Suppressor macrophage treated with lipopolysaccharide for 4 hours (primary cell): ENCODE measurements around the gene CTSO.
"Not testable (repeated sequence)": the region's sequence is repeated elsewhere in the genome, so short reads cannot be mapped to it uniquely, and the experiment has no call there.

ENCODE experiments used
- DNase-seq: peaks from one replicate; pipeline ENCODE4 v3.0.0-alpha.2; 2020

Gene CTSO

DNA sequence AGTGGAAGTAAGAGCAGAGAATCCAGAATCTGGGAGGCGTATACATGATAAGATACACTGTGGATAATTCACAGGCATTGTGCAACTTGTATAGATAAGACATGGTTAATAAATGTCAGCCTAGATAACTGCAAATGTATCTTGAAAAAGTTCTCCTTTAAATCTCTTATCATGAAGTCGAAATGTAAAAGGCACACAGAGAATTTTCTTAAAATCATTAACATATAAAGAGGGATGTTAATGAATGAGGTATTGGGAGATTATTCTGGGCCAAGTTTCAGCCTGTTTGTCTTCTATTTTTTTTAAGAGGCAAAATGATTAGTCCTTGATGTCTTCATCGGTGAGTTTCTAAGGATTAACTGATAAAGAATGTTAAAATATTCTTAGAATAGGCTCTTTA is 49.3 kb downstream of the CTSO start:
- no peak for DNase-seq

- no peak for DNase-seq
Measured at GRCh38 chr4:155903453-155903852, 50.2 kb downstream of the CTSO start, which contains the start of gene TDO2. TDO2 (plus strand) TSS chr4:155903696; CDS start chr4:155903759, 63 bp downstream.

DNA sequence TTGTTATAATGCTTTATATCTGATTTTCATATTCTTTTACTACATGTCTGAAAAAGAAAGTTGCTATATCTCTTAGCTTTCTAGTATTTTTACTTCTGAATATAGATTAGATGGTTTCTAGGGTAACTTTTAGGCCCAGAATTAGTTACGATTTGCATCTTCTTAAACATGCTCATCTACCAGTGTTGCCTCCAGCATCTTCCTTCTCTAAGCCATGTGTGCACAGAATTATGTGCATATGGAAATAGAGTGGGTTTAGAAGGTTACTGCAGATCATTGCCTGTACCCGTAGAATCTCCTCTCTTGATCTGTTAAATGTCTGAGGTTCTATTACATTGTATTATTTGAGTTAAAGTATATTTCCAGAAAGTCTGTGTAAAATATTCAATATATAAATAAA is 52.7 kb downstream of the CTSO start:
- DNase-seq, result no peak

DNA sequence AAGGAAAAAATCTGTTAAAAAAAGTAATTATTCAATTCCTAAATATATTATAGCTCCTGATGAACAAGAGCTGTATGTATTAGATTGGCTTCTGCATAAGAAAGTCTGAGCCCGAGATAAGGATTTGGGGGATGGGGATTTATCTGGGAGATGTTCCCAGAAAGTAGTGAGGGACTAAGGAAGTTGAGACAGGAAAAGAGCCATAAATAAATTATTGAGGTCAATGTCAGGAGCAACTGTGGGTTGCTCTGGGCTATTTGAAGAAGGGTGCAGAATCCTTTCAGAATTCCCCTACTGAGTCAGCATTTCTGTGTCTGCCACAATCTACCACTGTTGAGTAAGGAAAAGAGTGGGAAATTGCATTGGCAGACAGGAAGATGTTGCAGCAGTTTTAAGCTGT is 53.3 kb downstream of the CTSO start:
- DNase-seq, result no peak

GRCh38 chr4:155899891-155900290 is 53.8 kb downstream of the CTSO start:
- no peak for DNase-seq

- DNase-seq, result not testable (repeated sequence)
Measured at GRCh38 chr4:155898371-155898770, 55.3 kb downstream of the CTSO start.

DNA sequence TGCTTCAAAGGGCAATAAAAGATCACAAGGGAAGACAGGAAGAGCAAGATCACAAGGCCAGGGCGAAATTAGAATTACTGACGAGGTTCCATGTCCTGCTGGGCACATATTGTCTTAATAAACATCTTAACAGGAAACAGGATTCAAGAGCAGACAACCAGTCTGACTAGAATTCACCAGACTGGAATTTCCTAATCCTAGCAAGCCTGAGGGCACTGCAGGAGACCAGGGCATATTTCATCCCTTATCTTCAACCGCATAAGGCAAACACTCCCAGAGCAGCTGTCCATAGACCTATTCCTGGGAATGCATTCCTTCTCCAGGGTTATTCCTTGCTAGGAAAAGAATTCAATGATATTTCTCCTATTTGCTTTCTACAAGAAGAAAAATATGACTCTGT is 62.6 kb downstream of the CTSO start:
- DNase-seq, result no peak

DNA sequence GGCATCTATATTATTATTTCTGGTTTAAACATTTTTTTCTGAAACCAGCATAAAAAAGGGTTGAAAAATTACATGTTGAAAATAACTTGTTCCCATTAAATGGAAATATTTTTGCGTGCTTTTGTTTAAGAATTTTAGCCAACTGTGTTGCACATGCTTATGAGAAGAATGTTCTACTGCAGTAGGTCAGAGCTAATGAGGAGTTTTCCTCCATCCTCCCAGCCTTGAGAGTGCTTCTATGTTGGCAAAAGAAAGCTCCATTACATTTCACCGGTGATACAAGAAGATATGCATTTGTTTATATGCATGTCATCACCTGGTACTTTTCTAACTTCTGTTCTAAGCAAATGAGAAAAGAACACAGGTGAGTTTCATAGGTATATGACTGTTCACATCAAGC is 63.7 kb downstream of the CTSO start:
- DNase-seq, result no peak

- DNase-seq, result peak; percentile 44
Measured at GRCh38 chr4:155889031-155889793, 64.5 kb downstream of the CTSO start.

DNA sequence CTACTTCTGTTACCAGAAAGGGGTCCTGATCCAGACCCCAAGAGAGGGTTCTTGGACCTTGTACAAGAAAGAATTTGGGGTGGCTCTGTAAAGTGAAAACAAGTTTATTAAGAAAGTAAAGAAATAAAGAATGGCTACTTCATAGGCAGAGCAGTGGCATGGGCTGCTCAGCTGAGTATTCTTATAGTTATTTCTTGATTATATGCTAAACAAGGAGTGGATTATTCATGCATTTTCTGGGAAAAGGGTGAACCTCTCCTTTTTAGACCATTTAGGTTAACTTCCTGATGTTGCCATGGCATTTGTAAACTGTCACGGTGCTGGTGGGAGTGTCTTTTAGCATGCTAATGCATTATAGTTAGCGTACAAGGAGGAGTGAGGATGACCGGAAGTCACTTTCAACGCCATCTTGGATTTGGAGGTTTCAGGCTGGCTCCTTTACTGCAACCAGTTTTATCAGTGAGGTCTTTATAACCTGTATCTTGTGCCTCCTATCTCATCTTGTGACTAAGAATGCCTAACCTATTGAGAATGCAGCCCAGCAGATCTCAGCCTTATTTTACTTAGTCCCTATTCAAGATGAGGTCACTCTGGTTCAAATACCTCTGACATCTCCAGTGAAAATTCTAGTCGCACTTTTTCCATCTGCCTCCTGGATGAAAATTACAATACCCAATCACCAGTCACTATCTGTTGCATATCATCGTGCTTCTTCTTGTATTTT is 65.7 kb downstream of the CTSO start:
- no peak for DNase-seq

GRCh38 chr4:155887045-155887444 is 66.6 kb downstream of the CTSO start:
- DNase-seq, result no peak

DNA sequence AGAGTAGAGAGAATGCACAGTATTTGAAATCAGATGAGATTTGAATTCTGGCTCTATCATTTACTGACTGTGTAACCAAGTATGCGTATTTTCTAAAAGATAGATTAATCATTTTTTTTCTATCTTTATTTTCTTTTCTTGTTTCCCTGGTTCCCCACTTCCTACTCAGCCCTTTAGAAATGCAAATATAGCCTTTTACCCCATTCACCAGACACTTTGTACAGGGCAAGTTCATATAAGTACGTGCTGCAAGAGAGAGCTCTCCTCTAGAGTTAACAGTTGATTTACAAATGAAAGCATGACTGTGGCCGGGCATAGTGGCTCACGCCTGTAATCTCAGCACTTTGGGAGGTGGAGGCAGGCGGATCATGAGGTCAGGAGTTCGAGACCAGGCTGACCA is 68.0 kb downstream of the CTSO start:
- no peak for DNase-seq

DNA sequence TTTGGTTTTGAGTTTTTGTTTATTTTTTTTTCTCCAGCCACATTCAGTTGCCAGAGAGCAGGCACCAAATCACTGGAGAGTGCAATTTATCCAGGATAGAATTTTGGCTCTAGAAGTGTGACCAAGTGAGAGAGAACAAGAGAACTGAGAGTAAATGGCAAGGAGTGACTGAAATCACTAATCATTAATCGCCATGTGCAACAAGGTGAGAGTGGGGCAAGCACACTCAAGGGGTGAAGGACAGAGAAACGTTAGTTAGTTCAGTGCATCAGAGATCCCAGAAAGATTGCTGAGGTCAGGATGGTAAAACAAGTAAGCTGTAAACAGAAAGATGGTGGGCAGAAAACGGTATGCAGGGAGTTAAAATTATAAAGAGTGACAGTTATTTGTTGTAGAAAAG is 69.8 kb downstream of the CTSO start:
- no peak for DNase-seq

GRCh38 chr4:155881555-155881954 is 72.1 kb downstream of the CTSO start:
- DNase-seq, result no peak

DNA sequence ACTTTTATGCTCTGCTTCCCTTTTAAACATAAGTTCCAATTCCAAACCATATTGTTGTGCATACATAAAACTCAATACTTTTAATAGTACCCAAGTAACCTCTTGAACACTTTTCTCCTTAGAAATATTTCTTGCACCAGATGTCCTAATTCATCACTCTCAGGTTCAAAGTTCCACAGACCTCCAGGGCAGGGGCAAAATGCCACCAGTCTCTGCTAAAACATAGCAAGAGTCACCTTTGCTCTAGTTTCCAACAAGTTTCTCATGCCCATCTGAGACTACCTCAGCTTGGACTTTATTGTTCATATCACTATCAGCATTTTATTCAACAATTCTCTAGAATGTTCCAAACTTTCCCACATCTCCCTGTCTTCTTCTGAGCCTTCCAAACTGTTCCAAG is 73.9 kb downstream of the CTSO start:
- DNase-seq, result no peak

DNA sequence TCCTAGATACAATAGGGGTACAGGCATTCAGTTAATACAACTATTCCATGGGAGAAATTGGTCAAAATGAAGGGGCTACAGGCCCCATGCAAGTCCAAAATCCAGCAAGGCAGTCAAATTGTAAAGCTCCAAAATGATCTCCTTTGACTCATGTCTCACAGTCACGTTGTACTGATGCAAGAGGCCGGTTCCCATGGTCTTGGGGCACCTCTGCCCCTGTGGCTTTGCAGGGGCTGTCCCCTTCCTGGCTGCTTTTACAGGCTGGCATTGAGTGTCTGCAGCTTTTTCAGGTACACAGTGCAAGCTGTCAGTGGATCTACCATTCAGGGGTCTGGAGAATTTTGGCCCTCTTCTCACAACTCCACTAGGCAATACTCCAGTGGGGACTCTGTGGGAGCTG is 75.1 kb downstream of the CTSO start:
- no peak for DNase-seq

DNA sequence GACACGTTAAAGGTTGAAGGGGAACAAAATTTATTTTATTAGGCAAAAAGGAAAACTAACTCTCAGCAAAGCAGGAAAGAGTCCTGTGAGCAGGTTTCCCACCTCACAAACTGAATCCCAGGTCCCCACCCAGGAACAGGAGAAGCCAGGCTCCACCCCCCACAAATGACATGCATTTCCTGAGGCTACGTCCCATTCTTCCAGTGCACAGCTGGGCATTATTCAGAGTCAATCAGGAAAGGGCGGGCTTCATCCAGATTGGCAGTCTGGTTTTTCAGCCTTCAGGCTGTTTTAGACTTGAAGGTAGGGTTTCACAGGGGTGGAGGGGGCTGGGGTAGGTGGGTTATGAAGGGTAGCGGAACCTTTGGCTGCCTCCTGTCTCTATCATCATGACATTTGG is 75.7 kb downstream of the CTSO start:
- DNase-seq, result no peak

DNA sequence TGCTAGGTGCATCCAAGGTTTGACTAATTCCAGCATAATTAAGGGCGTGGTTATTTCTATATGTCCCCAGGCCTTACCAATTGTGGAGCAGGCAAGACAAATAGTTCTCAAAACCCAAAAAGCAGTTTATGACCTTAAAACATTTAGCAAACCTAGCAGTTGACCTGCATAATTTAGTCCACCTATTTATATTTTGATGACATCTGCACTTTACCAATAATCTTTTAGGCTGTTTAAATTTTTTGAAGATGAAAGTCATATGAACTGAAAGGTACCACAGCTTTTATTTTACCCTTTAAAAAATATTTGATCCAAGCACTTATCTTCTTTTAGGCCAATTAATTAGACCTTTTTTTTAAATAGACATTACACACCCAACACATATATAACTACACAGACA is 77.8 kb downstream of the CTSO start:
- no peak for DNase-seq
